ENCODE data around the gene SLF2.

The SLF2 gene

DNA sequence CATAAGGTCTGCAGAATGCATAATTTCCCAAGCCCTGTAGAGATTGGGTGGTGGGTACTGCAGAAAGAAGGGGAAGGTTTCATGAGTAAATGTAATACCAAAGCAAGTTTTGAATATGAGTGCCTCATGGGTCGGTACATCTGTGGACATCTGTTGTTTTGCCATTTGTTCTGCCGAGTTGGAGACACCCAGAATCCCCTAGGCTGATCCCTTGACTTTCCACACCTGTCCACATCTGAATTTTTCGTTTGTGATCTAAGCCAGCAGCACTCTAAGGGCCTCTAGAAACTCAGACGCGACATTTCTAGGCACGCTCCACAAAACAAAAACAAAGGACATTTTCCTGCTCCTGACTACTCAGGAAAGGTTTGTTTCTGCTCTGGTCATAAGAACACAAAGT lies 11.7 kb upstream of the SLF2 start:
- no peak for DNase-seq

DNA sequence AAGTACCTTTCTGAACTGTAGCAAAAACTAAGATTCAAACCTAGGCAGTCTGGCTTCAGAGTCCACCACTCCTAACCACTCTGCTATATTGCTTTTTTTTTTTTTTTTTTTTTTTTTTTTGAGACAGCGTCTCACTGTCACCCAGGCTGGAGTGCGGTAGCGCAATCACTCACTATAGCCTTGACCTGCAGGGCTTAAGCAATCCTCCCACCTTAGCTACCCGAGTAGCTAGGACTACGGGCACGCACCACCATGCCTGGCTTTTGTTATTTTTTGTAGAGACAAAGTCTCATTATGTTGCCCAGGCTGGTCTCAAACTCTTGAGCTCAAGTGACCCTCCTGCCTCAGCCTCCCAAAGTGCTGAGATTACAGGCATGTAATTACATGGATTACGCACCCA lies 10.1 kb upstream of the SLF2 start:
- no peak for DNase-seq

DNA sequence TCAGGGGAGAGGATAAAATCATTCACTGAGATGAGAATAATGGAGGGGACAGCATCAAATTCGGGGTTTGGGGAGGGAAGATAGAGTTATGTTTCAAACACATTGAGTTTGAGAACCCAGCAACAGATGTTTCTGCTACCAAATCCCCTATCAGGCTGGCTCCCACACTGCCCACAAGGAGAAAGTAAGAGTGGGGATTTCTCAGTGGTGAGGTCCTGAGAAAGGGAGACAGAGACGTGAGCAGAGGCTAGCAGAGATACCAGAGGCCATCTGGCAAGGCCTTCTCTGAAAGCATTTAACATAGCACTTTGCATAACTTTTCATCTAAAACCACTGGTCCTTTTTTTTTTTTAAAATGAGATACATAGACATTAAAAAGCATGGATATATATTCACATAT lies 7.8 kb upstream of the SLF2 start:
- no peak for DNase-seq

DNA sequence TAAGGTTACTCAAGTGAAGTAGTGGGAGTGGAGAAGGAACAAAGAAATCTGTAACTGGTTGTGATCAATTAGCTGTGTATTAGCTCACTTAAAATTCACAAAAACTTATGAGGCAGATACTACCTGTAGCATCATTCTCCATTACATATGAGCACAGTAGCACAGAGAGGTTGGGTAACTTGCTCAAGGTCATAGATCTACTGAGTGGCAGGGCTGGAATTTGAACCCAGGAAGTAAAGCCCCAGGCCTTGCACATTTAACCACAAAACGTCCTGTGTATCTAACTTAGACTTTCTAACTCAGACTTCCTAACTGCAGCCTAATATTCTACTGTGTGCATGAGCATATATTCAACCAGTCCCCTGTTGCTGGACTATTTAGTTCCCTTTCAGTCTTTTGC lies 5.6 kb upstream of the SLF2 start:
- no peak for DNase-seq

DNA sequence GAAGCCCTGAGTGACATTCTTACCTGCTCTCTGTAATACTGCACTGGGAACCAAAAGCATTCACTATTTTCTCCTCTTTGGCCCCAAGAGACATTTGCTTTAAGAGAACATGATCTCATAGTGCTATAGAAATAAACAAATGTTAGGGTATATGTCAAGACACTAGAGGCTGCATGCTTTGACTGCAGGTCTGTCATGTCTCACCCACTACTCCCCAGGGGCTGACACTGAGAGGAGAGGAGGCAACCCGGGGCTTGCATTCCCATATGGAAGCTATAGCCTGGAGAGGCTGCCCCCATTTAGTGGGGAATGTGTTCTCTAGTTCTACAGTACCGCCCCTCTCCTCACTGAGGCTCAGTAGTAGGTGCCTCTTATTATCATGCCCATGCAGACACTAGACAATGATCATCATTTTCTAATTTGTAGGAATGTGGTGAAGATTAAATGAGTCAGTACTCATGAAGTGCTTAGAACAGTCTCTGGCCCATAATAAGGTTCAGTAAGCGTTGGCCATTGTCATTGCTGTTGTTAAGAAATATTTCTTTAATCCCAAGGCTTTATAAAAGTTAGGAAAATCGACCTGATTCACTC lies 4.9 kb upstream of the SLF2 start:
- no peak for DNase-seq

DNA sequence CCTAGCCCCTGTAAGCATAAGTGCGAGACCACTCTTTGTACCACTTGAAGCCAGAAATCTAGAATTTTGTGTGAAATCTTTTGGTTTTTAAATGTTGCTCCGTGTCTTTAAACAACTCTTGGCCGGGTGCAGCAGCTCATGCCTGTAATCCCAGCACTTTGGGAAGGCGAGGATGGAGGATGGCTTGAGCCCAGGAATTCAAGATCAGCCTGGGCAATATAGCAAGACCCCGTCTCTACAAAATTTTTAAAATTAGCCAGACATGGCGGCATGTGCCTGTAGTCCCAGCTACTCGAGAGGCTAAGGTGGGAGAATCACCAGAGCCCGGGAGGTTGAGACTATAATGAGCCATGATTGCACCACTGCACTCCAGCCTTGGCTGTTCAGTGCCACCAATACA lies 4.4 kb upstream of the SLF2 start:
- no peak for DNase-seq

DNA sequence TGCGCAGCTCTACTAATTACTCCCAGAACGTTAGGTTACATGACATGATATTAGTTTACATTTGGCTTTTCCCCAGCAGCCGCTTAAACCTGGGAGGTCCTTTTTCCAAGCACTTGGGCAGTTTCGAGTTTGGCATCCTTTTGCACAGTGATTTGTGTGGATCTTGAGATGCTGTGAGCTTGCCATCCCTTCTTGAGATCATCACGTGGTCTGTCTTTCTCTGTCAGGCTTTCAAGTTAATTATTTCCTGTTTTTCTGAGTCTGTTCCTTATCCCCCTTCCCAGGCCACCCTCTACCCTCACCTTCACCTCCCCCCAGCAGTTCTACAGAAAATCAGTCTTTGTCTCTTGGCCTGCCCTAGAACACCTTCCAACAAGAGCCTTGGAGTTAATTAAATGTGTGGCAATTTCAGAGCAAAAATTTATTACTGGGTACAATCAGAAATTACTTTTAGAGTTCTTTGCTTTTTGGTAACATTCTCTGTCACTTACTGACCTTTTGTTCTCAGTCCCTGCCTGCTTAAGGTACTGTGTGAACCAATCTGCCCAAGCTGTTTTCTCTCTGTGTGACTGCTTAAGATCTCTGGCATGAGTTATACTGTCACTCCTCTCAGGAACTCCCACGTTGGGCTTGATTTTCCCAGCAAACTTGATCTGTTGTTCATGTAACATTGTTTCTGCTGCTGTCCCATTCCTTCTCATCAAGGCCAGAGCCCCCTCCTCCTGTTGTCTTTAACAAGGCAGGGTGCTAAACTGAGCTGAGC lies 3.1 kb upstream of the SLF2 start:
- DNase-seq = no peak

DNA sequence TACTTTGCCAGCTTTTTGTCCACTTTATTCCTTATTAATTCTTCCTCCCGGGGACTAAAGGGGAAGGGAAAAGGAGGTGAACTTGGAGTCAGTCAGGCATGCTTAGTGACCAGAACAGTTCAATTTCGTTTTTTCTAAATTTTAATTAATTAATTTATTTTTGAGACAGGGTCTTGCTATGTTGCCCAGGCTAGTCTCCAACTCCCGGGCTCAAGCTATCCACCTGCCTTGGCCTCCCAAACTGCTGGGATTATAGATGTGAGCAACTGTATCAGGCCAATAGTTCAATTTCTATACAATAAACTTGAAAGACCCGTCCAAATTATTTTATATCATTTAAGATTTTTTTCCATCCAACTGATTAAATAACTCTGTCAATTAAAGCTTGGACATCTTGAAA lies 1.3 kb upstream of the SLF2 start:
- DNase-seq = no peak

DNA sequence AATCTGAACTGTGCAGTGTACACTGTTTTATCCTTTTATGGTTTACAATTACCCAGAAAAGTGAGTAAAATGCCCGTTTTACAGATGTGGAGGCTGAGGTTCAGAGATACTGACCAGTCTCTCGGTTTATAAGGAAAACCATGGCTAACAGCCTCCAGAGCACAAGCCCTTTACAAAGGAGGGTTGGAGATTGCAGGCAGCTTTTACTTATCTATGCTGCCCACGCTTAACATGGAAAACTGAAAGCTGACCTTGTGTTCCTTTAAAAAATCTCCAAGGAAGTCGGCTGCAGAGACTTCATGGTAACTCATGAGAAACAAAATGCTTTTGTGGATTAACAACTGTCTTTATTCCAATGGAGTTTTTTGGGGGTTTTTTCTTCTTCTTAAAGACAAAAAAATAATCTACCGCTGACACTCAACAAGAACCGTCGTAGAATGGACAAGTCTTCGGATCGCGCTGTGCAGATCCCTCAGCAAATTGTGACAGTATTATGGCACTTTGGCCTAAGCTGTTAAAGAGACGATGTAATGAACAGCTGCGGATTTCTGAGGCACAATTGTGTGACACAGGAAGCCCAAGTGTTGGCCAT lies 654 bp upstream of the SLF2 start:
- no peak for DNase-seq

DNA sequence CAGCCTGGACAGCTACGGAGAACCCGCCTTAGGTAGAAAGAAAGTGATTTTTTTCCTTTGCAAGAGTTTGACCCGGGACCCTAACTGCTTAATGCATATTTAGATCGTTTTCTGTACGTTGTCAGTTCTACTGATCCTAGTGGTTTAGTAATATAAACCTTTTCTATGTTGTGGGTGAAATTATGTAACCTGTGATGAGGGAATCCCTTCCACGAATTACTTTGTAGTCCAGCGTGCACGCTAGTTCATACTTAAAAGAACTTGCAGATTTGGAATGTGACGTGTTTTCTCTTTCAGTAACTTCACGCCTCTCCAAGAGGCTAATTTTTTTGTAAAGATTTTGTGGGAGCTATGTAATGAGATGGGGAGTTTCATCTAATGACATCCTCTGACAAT lies 705 bp downstream of the SLF2 start:
- no peak for DNase-seq

DNA sequence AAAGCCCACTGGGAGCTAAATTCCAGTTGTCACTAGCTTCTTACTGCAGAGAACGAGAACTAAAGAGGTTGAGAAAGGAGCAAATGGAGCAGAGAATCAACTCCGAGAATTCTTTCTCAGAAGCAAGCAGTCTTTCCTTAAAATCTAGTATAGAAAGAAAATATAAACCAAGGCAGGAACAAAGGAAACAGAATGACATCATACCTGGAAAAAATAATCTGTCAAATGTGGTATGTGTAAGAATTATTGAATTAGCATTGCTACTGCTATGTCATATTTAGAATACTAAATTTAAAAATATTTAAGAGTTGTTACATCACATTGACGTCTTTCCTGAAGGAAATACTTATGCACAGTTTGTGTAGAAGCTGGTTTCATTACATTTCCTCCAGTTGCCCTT lies 4.3 kb downstream of the SLF2 start:
- no peak for DNase-seq

DNA sequence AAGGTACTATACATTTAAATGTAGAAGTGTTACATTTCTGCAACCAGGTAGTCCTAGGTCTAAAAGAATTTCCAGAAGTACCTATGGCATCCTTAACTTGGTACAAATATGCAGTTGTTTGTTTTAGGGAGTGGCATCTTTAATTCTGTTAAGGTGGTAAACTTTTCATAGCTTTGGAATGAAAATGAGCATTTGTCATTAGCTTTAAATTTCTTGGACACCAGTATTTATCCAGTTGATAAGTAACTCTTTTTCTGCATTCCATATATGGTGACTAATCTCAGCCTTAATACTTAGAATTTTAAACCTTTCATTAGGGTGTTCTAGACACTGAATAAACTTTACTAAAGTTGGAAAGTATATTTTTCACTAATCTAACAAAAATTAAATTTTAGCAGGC lies 10.8 kb downstream of the SLF2 start:
- no peak for DNase-seq

DNA sequence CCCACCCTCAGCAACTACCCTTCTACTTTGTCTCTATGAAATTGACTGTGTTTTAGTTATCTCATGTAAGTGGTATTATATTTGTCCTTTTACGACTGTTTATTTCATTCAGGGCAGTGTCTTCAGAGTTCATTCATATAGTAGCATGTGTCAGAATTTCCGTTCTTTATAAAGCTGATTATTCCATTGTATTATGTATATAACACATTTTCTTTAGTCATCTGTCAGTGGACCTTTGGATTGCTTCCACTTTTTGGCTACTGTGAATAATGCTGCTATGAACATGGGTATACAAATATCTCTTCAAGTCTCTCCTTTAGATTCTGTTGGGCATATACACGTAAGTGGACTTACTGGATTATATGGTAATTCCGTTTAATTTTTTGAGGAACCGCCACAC lies 14.5 kb downstream of the SLF2 start:
- DNase-seq = no peak

DNA sequence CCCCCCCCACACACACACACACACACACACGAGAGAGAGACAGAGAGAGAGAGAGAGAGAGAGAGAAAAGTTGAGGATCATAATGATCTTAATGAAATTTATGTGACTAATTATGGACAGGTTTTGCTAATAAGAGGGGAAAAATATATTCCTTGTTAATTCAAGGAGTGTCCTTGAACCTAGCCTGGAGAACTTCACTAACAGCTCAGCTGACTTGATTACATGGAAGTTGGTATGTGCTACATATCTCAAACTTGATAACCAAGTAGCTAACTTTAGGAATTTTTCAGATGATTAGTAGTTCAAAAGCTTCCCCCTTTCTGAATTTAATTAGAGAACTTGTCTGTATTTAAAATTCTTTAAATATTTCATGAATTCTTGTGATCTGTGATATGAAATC lies 15.3 kb downstream of the SLF2 start:
- no peak for DNase-seq

DNA sequence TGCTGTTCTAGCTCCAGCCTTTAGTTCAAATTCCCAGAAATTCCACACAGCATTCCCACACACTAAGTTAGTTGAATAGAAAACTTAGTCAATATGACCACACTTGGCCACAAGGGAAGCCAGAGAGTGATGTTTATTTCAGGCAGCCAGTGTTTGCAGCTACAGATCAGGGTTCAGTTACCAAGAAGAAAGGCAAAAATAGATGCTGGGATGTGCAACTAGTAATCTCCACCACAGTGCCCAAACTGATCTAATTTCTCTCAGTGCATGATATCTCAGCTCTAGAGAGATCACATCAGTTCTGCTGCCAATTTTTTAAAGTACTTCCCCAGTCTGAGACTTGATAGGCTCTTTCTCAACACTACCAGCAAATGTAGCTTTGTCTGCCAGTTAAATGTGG lies 17.6 kb downstream of the SLF2 start:
- no peak for DNase-seq

DNA sequence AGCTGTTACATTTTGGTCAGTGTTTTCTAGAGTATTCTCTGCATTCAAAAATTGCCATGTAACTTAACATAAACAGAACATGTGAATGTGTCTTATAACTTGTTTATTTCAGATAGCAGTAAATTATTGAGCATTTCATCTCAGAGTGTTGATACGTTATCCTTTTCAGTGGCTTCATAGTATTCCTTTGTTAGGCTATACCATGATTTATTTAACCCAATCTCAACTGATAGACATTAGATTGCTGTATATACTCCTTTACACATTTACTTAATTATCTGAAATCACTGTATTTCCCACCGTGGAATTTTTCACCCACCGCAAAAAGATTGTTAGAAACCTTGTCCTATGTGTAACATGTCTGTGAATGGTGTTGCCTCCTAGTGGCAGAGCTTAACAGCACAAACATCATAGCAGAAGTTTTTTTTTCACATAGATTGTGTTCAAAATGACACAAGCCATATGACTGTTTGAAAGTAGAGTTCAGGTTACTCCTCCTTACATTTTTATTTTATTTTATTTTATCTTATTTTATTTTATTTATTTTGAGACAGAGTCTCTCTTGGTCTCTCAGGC lies 21.4 kb downstream of the SLF2 start:
- no peak for DNase-seq

DNA sequence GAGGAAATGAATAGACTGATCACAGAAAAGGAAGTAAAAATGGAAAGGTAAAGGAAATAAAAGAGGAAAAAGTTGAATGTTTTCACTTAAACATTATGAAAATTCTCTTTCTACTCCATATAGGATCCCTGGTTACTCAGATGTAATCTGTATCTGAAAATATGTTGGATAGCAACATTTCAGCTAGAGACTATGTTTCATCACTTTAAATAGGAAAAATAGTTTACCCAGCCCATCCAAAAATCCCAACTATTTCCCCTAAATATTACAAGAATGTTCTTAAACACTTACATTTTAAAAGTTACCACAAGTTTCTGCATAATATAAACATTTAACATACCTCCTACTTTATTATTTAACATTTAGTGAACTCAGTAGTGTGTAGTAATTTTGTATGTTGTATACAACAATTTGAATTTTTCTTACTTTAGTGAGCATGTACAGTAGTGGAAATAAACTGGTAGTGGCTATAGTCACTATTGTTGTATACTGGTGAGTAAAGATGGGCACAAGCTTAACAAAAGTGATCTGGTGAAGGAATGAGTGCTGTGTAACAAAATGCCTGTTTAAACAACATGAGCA lies 27.1 kb downstream of the SLF2 start:
- DNase-seq = no peak

DNA sequence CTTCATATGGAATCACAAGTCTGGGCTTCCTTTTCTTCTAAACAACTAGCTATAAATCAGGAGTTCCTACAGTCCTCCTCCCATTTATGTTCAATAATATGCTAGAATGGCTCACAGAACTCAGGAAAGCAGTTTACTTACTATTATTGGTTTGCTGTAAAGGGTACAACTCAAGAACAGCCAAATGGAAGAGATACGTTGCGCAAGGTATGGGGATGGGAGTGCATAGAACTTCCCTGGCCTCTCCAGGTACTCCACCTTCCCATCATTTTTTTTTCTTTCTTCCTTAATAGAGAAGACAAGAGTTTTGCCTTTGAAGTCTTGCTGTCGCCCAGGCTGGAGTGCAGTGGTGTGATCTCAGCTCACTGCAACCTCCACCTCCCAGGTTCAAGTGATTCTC lies 29.5 kb downstream of the SLF2 start:
- no peak for DNase-seq

DNA sequence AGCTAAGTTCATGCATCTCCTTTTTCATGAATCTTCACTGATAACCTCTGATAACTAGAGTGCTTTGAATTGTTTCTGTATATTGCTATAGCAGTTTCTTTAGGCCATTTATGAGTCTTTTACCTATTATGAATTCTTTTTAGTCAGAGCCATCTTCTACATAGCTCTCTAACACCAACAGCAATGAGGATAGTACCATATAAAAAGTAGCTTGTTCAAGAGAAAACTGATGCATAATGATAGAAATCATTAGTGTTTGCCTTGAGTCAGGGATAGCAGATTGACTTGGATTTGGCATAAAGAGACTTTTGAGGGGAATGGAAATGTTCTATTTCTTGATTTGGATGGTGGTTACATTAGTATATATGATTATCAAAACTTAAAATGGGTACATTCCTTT lies 30.7 kb downstream of the SLF2 start:
- DNase-seq = no peak

DNA sequence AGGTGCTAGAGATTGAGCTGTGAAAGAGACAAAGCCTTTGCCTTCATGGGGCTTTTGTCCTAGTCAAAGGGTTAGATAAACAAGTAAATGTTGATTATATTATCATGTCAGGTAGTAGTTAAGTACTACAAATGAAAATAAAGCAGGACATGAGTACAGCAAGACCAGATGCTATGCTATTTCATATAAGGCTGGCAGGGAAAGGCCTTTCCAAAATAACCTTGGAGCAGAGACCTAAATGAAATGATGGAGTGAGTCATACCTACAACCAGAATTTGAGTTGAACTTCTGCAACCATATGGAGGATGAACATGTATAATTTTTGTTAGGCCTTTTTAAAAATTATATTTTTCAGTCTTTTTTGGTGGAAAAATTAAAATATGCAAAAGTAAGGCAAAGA lies 33.0 kb downstream of the SLF2 start:
- no peak for DNase-seq

DNA sequence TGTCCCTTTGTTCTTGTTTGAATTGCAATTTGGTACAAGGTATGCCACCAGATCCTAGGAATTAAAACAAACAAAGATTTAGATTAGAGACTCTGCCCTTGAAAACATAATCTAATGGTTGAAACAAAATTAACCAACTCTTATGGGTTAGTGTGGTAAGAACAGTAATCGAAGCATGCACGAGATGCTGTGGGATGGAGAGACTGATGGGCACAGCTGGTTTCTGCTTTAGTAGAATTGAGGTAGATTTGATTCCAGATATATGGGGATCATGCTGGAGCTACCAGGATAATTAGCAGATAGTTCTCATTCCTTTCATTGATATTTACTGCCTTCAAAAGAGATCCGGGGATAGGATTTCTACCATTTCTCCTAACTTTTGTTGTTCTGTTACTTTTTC lies 36.2 kb downstream of the SLF2 start:
- DNase-seq = no peak

DNA sequence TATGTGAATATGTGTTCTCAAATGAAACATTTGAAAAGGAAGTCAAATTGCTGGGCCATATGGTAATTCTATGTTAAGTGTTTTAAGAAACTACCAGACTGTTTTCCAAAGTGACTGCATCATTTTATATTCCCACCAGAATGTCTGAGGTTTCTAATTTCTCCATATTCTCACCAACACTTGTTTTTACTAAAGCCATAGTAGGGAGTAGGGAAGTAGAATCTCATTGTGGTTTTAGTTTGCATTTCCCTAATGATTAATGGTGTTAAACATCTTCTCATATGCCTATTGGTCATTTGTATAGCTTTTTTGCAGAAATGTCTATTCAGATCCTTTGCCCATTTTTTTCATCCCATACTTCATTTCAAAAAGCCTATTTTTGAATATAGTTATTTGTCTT lies 47.5 kb downstream of the SLF2 start:
- no peak for DNase-seq

DNA sequence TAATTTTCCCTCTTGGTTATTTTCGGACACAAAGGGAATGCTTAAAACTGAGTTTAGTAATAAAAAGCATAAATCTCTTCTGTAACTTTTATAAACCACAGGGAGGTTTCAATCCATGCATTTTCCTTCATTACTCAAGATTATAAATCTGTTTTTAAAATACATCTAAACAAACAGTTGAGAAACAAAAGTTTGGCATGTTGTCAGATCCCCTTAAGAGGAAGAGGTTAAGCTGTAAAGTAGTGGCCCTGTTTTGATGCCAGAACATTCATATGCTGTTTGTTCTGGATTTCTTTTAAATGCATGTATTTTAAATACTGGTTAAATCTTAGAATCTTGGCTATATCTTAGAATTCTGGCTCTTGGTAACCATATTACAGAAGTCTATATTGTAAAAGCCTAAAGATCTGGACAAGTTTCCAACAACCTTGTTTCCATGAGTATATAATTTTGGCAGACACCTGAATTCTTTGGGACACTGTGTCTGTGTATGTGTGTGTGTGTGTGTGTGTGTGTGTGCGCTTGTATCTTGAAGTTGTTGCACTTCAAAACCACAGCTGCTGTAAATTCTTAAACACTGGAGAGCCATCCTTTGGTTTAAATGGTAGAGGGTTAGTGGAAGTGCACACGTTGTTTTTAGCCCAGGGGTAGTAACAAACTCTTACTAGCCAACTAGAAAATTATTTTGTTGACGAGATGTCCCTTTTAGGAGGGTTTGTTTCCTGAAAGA lies 49.8 kb downstream of the SLF2 start:
- no peak for DNase-seq

Measured in DMS79 (cell line).